Measurements from ENCODE around the gene TTC21A.

DNA sequence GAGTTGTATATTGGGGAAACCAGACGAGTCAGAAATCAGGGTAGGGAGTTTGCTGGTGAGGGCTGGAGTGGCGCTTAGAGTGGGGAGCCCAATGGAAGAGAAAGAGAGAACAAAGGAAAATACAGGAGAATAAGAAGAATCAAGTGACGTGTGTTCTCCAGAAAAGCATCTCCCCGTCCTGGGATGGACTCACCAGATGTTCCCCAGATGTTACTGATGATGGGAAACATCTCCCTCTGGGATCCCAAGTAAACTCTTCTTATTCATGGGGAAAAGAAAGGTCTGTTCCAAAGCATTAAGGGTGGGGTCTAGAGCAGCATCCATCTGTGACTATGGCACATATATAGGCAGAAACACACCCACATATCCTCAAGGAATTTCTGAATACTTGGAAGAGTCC, 48.9 kb downstream of the TTC21A start:
- TF ChIP-seq, protein P1, sequence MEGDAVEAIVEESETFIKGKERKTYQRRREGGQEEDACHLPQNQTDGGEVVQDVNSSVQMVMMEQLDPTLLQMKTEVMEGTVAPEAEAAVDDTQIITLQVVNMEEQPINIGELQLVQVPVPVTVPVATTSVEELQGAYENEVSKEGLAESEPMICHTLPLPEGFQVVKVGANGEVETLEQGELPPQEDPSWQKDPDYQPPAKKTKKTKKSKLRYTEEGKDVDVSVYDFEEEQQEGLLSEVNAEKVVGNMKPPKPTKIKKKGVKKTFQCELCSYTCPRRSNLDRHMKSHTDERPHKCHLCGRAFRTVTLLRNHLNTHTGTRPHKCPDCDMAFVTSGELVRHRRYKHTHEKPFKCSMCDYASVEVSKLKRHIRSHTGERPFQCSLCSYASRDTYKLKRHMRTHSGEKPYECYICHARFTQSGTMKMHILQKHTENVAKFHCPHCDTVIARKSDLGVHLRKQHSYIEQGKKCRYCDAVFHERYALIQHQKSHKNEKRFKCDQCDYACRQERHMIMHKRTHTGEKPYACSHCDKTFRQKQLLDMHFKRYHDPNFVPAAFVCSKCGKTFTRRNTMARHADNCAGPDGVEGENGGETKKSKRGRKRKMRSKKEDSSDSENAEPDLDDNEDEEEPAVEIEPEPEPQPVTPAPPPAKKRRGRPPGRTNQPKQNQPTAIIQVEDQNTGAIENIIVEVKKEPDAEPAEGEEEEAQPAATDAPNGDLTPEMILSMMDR (conservative IDR thresholded peaks at IDR 0.05 in 1 of 2, IDR thresholded peaks at IDR 0.05 in 1 of 2; ENCODE audit: low read depth in 1 of 2, low read length in 2 of 2): no peak
- TF ChIP-seq EZH2 (IDR thresholded peaks at IDR 0.05; ENCODE audit: low read length, missing control alignments): no peak

Measured in fibroblast of lung (primary cell).